Ishikawa (cell line): ENCODE results near the gene EGFLAM.

Source experiments
- CEBPB ChIP-seq: IDR thresholded peaks from 2 replicates; pipeline ENCODE4 v1.6.1; 2012
- EP300 ChIP-seq: IDR thresholded peaks from 2 replicates; pipeline ENCODE4 v1.6.1; 2012; ENCODE audit warnings: borderline replicate concordance
- RAD21 ChIP-seq: IDR thresholded peaks from 2 replicates; pipeline ENCODE4 v1.6.1; 2012; ENCODE audit warnings: low read depth
- REST ChIP-seq: IDR thresholded peaks from 2 replicates; pipeline ENCODE4 v1.6.1; 2012; ENCODE audit warnings: low read depth, mild to moderate bottlenecking
- TF ChIP-seq, protein P1 (sequence below): IDR thresholded peaks from 2 replicates; pipeline ENCODE4 v1.6.1; 2012

- TF ChIP-seq EP300 (no peak), CEBPB (no peak), REST (no peak), RAD21 (no peak)
- TF ChIP-seq, protein P1, sequence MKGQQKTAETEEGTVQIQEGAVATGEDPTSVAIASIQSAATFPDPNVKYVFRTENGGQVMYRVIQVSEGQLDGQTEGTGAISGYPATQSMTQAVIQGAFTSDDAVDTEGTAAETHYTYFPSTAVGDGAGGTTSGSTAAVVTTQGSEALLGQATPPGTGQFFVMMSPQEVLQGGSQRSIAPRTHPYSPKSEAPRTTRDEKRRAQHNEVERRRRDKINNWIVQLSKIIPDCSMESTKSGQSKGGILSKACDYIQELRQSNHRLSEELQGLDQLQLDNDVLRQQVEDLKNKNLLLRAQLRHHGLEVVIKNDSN: no peak
Observed at GRCh38 chr5:38344891-38345290, 86.5 kb downstream of the EGFLAM start.
